B cell (primary cell): ENCODE data around the gene VLDLR. TPM values are rescaled to one million over a fixed set of nuclear protein-coding genes. Genes with fewer than 3 reads are reported as not detected.

Experiments
- ATAC-seq: fragments of 200-7000 bp; cut with Tn5 transposase; one replicate; pipeline ENCODE4 v1.10.0; 2021; ENCODE audit warnings: low read depth, mild to moderate bottlenecking, moderate number of reproducible peaks, moderate library complexity
- CTCF ChIA-PET: fragments of 350-600 bp; sonication (Branson Sonifier 250); formaldehyde crosslinking; loops from one replicate; lab custom pipeline; 2021; ENCODE audit warnings: antibody characterized with exemption, inconsistent platforms; lab: Charles Lee
- POLR2A ChIA-PET: fragments of 350-600 bp; sonication (Branson Sonifier 250); formaldehyde crosslinking; loops from one replicate; lab custom pipeline; 2021; ENCODE audit warnings: antibody characterized with exemption; lab: Charles Lee
- DNase-seq: peaks from one replicate; pipeline ENCODE4 v3.0.0; 2013
- H2AFZ ChIP-seq: 2 replicates; pipeline ENCODE4 v1.6.1; 2012; ENCODE audit warnings: mild to moderate bottlenecking, low read depth, low read length; ENCODE audit not compliant: insufficient read depth, poor library complexity, severe bottlenecking
- H3K27ac ChIP-seq, 2 donors: 1 replicate in 1 of 2; 2 replicates in 1 of 2; pipeline ENCODE4 v1.5.1; 2012 to 2013; ENCODE audit warnings: low read length in 2 of 2, mild to moderate bottlenecking in 2 of 2, moderate library complexity in 1 of 2
- H3K27me3 ChIP-seq, 4 experiments: fragments of 200-600 bp in 1 of 4; sonication (generic) in 1 of 4; replicated peaks in 1 of 4; 1 replicate in 2 of 4; 2 replicates in 2 of 4; pipeline versions ENCODE4 v1.6.1 to v1.7.0; 2013 to 2016; ENCODE audit warnings: low read length in 3 of 4, mild to moderate bottlenecking in 2 of 4, mixed read lengths in 1 of 4, moderate library complexity in 1 of 4; ENCODE audit not compliant: insufficient read depth in 4 of 4, control insufficient read depth in 3 of 4; ENCODE audit errors: control extremely low read depth in 1 of 4
- H3K36me3 ChIP-seq, 2 experiments: replicated peaks in 1 of 2; 1 replicate in 1 of 2; 2 replicates in 1 of 2; pipeline versions ENCODE4 v1.6.1 to v1.7.1; 2013; ENCODE audit warnings: low read length in 1 of 2; ENCODE audit not compliant: insufficient read depth in 2 of 2, control insufficient read depth in 1 of 2; ENCODE audit errors: control extremely low read depth in 1 of 2, extremely low read depth in 1 of 2
- H3K4me1 ChIP-seq, 2 donors: fragments of 200-600 bp in 1 of 2; sonication (generic) in 1 of 2; 1 replicate in 1 of 2; 2 replicates in 1 of 2; pipeline versions ENCODE4 v1.5.1 to v1.6.1; 2013 to 2017; ENCODE audit warnings: low read length in 2 of 2; ENCODE audit not compliant: control insufficient read depth in 2 of 2, insufficient read depth in 2 of 2
- H3K4me2 ChIP-seq: replicated peaks from 2 replicates; pipeline ENCODE3; 2012; ENCODE audit warnings: mild to moderate bottlenecking, low read depth, low read length; ENCODE audit not compliant: poor library complexity, severe bottlenecking
- H3K4me3 ChIP-seq, 5 experiments: fragments of 200-600 bp in 1 of 5; sonication (generic) in 1 of 5; 1 replicate in 3 of 5; 2 replicates in 2 of 5; pipeline versions ENCODE4 v1.5.1 to v1.7.0; 2011 to 2016; ENCODE audit warnings: low read length in 4 of 5, mild to moderate bottlenecking in 4 of 5, low read depth in 2 of 5, control low read depth in 1 of 5, moderate library complexity in 1 of 5; ENCODE audit not compliant: insufficient read depth in 1 of 5; ENCODE audit errors: control extremely low read depth in 1 of 5, extremely low read depth in 1 of 5
- H3K79me2 ChIP-seq: fragments of 200-600 bp; sonication (generic); one replicate; pipeline ENCODE4 v1.6.0; 2016; ENCODE audit warnings: low read length; ENCODE audit not compliant: control insufficient read depth, insufficient read depth
- H3K9ac ChIP-seq: fragments of 200-600 bp; sonication (generic); 2 replicates; pipeline ENCODE4 v1.6.1; 2017; ENCODE audit warnings: mild to moderate bottlenecking, low read length, moderate library complexity
- H3K9me3 ChIP-seq, 3 donors: one replicate each; pipeline versions ENCODE4 v1.6.1 to v1.7.1; 2013; ENCODE audit warnings: low read length in 2 of 3; ENCODE audit not compliant: control insufficient read depth in 2 of 3, insufficient read depth in 1 of 3; ENCODE audit errors: control extremely low read depth in 1 of 3
- H4K20me1 ChIP-seq: 2 replicates; pipeline ENCODE4 v1.6.0; 2012; ENCODE audit warnings: mild to moderate bottlenecking, low read length; ENCODE audit not compliant: insufficient read depth, control insufficient read depth, poor library complexity, severe bottlenecking
- H3K27ac Mint-ChIP-seq: one replicate; pipeline ENCODE4 v1.8.0; 2021; ENCODE audit warnings: mixed read lengths
- H3K27me3 Mint-ChIP-seq: one replicate; pipeline ENCODE4 v1.8.0; 2021; ENCODE audit warnings: mixed read lengths
- H3K4me1 Mint-ChIP-seq: one replicate; pipeline ENCODE4 v1.8.0; 2021; ENCODE audit warnings: mixed read lengths
- H3K4me3 Mint-ChIP-seq: one replicate; pipeline ENCODE4 v1.8.0; 2021; ENCODE audit warnings: mixed read lengths
- H3K9me3 Mint-ChIP-seq: one replicate; pipeline ENCODE4 v1.8.0; 2022; ENCODE audit warnings: mixed read lengths; ENCODE audit not compliant: insufficient read depth
- EZH2 ChIP-seq: IDR thresholded peaks from 2 replicates; pipeline ENCODE4 v1.6.1; 2012; ENCODE audit warnings: borderline replicate concordance, low read depth, mild to moderate bottlenecking, moderate library complexity, low read length; ENCODE audit not compliant: insufficient read depth, poor library complexity, severe bottlenecking
- WGBS: methylation state at CpG from one replicate; pipeline ENCODE4 v1.1.5; 2013; ENCODE audit warnings: missing lambda C conversion rate; ENCODE audit not compliant: insufficient coverage; 5-methylcytosine and 5-hydroxymethylcytosine counted together
- intact Hi-C: fragments of 100-400 bp; cut with micrococcal nuclease; formaldehyde crosslinking; loops from one replicate; pipeline ENCODE4 v1.10.0; 2022
- polyA plus RNA-seq: library from polyadenylated mRNA; depleted of rRNA; stranded (reverse); fragments of >200 nt; gene quantifications from 2 replicates; pipeline ENCODE4 v1.2.3, GENCODE V29; 2012
- total RNA-seq, 2 donors: library from RNA; stranded (reverse); fragments of 120-200 nt in 1 of 2; gene quantifications; 1 replicate in 1 of 2; 2 replicates in 1 of 2; pipeline versions ENCODE4 v1.2.3 to v1.2.4, GENCODE V29; 2013 to 2022
- TF ChIP-seq, protein P1 (sequence below): fragments of 200-600 bp; IDR thresholded peaks from one replicate; pipeline ENCODE4 v1.8.0; 2022; ENCODE audit warnings: antibody characterized with exemption, mild to moderate bottlenecking

VLDLR gene
- total and polyA plus RNA-seq, 2 donors (not counting 1 experiment from before 2014, with no cell fraction given) = 0.03 TPM; not detected in 1

DNA sequence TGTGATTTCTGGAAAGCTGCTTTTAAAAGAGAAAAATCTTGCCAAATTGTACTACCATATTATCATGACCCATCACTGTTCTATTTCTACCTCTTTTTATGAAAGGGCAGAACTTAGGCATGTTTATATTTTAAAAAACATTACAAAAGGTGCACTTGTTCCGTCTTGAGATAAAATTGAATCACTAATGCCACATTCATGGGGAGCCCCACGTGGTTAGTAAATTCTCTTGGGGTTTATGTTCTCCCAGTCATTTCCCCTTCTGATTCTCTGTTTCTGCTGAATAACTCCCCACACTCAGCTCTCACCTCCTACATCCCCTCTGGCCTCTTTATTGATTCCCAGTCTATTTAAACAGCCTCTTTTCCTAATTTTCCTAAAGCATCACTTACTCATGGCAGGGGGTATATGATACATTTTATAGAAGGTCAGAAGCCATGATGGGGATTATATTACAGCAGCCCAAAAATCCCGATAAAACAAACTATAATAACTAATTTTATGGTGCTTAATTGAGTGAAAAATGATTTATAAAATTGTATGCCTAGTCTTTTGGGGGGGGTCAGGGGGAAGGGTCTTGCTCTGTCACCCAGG lies 19.7 kb upstream of the VLDLR start:
- H3K4me1 Mint-ChIP-seq = peaks cover 2% of the 10 kb centered on the region
- no peak for ATAC-seq
- intact Hi-C loops = no loop called here
- H3K36me3 ChIP-seq = no peaks in the 10 kb centered on the region
- ChIA-PET CTCF (no interaction called here), POLR2A (no interaction called here)
- peaks cover 22% of the 10 kb centered on the region for H3K27me3 Mint-ChIP-seq
- H3K27ac ChIP-seq = no peak overlapping the region
- no peaks in the 10 kb centered on the region for H3K9me3 Mint-ChIP-seq
- no CpG with 5 or more reads among the region's 3 CpGs for WGBS
- TF ChIP-seq, protein P1, sequence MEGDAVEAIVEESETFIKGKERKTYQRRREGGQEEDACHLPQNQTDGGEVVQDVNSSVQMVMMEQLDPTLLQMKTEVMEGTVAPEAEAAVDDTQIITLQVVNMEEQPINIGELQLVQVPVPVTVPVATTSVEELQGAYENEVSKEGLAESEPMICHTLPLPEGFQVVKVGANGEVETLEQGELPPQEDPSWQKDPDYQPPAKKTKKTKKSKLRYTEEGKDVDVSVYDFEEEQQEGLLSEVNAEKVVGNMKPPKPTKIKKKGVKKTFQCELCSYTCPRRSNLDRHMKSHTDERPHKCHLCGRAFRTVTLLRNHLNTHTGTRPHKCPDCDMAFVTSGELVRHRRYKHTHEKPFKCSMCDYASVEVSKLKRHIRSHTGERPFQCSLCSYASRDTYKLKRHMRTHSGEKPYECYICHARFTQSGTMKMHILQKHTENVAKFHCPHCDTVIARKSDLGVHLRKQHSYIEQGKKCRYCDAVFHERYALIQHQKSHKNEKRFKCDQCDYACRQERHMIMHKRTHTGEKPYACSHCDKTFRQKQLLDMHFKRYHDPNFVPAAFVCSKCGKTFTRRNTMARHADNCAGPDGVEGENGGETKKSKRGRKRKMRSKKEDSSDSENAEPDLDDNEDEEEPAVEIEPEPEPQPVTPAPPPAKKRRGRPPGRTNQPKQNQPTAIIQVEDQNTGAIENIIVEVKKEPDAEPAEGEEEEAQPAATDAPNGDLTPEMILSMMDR = no peak
- TF ChIP-seq EZH2 = no peak
- no peak overlapping the region for H3K4me3 Mint-ChIP-seq
- no peak overlapping the region for H3K4me2 ChIP-seq
- H3K9me3 ChIP-seq = peaks cover 0 to 3% (median 0%) of the 10 kb centered on the region in 3 donors
- H3K9ac ChIP-seq = no peak overlapping the region
- H3K79me2 ChIP-seq = no peaks in the 10 kb centered on the region
- H3K4me1 ChIP-seq = no peaks in the 10 kb centered on the region
- no peaks in the 10 kb centered on the region for H4K20me1 ChIP-seq
- no peak overlapping the region for H3K4me3 ChIP-seq
- peaks cover 0 to 5% (median 0%) of the 10 kb centered on the region in 4 experiments for H3K27me3 ChIP-seq
- H3K27ac Mint-ChIP-seq = no peak overlapping the region
- H2AFZ ChIP-seq = no peak overlapping the region
- no peak for DNase-seq

DNA sequence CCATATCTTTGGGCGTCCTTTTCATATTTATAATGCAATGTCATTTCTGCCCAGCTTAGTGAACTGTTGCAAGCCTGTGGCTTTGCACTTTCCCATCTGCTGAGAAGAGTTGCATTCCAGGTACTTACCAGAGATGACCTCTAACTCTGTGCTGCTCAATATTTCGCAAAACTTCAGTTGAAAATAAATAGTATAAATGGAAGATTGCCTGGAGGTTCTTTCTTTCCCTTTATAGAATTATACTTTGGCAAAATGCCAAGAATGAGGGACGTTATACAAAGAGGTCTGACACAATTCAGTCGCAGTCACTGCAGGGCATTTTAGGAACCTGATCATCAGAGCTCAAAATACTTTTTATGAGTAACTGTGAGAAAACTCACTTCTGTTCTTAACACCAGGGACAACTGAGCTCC lies 18.9 kb upstream of the VLDLR start:
- no peaks in the 10 kb centered on the region for H3K79me2 ChIP-seq
- H4K20me1 ChIP-seq = no peaks in the 10 kb centered on the region
- ATAC-seq (no peak), DNase-seq (no peak)
- TF ChIP-seq EZH2 = no peak
- TF ChIP-seq, protein P1 = no peak
- Mint-ChIP-seq H3K27ac (no peak overlapping the region), H3K4me3 (no peak overlapping the region), H3K9me3 (no peaks in the 10 kb centered on the region), H3K4me1 (peaks cover 2% of the 10 kb centered on the region), H3K27me3 (peaks cover 18% of the 10 kb centered on the region)
- no peak overlapping the region for H3K9ac ChIP-seq
- peaks cover 0 to 3% (median 0%) of the 10 kb centered on the region in 3 donors for H3K9me3 ChIP-seq
- H2AFZ ChIP-seq = no peak overlapping the region
- no peak overlapping the region for H3K4me2 ChIP-seq
- H3K36me3 ChIP-seq = no peaks in the 10 kb centered on the region
- H3K27ac ChIP-seq = no peak overlapping the region
- H3K27me3 ChIP-seq = no peaks in the 10 kb centered on the region
- whole genome bisulfite sequencing = 75% methylated on average over 1 of the region's 4 CpGs
- intact Hi-C loops = no loop called here
- ChIA-PET CTCF (no interaction called here), POLR2A (no interaction called here)
- no peaks in the 10 kb centered on the region for H3K4me1 ChIP-seq
- H3K4me3 ChIP-seq = no peak overlapping the region
